A549 treated with AZD9567 at 1 μM for 4 hours (cell line): ENCODE results near the gene LEMD2. TPM values are rescaled to one million over a fixed set of nuclear protein-coding genes. Genes with fewer than 3 reads are reported as not detected.

Source experiments
- total RNA-seq: library from RNA; stranded (reverse); fragments of 200-300 nt; extraction: Qiagen RNA extraction; gene quantifications from 5 replicates; pipeline ENCODE4 v1.2.3, GENCODE V29; 2022; ENCODE audit not compliant: insufficient read depth

The LEMD2 gene
- total RNA-seq = 39.0 to 43.8 TPM (median 39.9 TPM) in 5 replicates

GRCh38 chr6:33788694-33789549, at the start of gene LEMD2:
TSS of gene LEMD2 (minus strand) at chr6:33789130. CDS start at chr6:33789116, 14 bp downstream.

GRCh38 chr6:33803571-33804053, 14.7 kb upstream of the LEMD2 start, which contains the start of gene MLN:
TSS of gene MLN (minus strand) at chr6:33804003. CDS start at chr6:33801163, 2,840 bp downstream.

GRCh38 chr6:33746651-33747100, 42.3 kb downstream of the LEMD2 start, which contains the start of gene IP6K3:
TSS of gene IP6K3 (minus strand) at chr6:33746905. CDS start at chr6:33735476, 11,429 bp downstream.

Other genes with a start within 250 kb of the LEMD2 start
- gene BAK1, start 208.9 kb downstream of the LEMD2 start, total RNA-seq = 40.6 to 43.9 TPM (median 42.3 TPM) in 5 replicates
- gene ITPR3, start 167.8 kb downstream of the LEMD2 start, total RNA-seq = 31.5 to 47.5 TPM (median 43.1 TPM) in 5 replicates
- gene UQCC2, start 77.4 kb downstream of the LEMD2 start, total RNA-seq = 65.1 to 109 TPM (median 104 TPM) in 5 replicates
- 0.44 to 1.0 TPM (median 0.59 TPM) in 4 of 5 replicates, not detected in the other for gene IP6K3, start 42.2 kb downstream of the LEMD2 start, total RNA-seq
- not detected in 5 replicates for gene MLN, start 14.9 kb upstream of the LEMD2 start, total RNA-seq